Peyer's patch (tissue), 4 donors: ENCODE data around the gene CELA1.

Source experiments
- POLR2A ChIP-seq, 2 donors: fragments of 450-650 bp; IDR thresholded peaks; one replicate each; pipeline ENCODE4 v1.5.1; 2017; ENCODE audit warnings: antibody characterized with exemption in 2 of 2, mild to moderate bottlenecking in 2 of 2, moderate library complexity in 2 of 2
- TF ChIP-seq, protein P1 (sequence below), 6 experiments: fragments of 450-650 bp in 4 of 6; fragments of 200-600 bp in 2 of 6; sonication (generic) in 1 of 6; IDR thresholded peaks; one replicate each; pipeline ENCODE4 v1.5.1; 2017 to 2019; ENCODE audit warnings: antibody characterized with exemption in 6 of 6, mild to moderate bottlenecking in 3 of 6, moderate library complexity in 1 of 6

GRCh38 chr12:51328587-51328986 lies 17.9 kb downstream of the CELA1 start:
- TF ChIP-seq, protein P1, sequence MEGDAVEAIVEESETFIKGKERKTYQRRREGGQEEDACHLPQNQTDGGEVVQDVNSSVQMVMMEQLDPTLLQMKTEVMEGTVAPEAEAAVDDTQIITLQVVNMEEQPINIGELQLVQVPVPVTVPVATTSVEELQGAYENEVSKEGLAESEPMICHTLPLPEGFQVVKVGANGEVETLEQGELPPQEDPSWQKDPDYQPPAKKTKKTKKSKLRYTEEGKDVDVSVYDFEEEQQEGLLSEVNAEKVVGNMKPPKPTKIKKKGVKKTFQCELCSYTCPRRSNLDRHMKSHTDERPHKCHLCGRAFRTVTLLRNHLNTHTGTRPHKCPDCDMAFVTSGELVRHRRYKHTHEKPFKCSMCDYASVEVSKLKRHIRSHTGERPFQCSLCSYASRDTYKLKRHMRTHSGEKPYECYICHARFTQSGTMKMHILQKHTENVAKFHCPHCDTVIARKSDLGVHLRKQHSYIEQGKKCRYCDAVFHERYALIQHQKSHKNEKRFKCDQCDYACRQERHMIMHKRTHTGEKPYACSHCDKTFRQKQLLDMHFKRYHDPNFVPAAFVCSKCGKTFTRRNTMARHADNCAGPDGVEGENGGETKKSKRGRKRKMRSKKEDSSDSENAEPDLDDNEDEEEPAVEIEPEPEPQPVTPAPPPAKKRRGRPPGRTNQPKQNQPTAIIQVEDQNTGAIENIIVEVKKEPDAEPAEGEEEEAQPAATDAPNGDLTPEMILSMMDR (IDR thresholded peaks at IDR 0.05): no peak
- no peak for TF ChIP-seq POLR2A (IDR thresholded peaks at IDR 0.05)
